Stimulated activated CD8-positive, alpha-beta memory T cell treated with anti-CD3 and anti-CD28 coated beads, Interleukin-15, amount 100 ng/mL, for 4 hours (primary cell): Measurements from ENCODE around the gene PSTPIP1.
A peak's percentile ranks its signal among the peaks of the same experiment; 100 is the strongest.
"Not testable (repeated sequence)": the region's sequence is repeated elsewhere in the genome, so short reads cannot be mapped to it uniquely, and the experiment has no call there.

Experiments
- DNase-seq, 2 donors: peaks; one replicate each; pipeline ENCODE4 v3.0.0-alpha.2; 2020; ENCODE audit warnings: low read depth in 2 of 2

PSTPIP1 gene

DNA sequence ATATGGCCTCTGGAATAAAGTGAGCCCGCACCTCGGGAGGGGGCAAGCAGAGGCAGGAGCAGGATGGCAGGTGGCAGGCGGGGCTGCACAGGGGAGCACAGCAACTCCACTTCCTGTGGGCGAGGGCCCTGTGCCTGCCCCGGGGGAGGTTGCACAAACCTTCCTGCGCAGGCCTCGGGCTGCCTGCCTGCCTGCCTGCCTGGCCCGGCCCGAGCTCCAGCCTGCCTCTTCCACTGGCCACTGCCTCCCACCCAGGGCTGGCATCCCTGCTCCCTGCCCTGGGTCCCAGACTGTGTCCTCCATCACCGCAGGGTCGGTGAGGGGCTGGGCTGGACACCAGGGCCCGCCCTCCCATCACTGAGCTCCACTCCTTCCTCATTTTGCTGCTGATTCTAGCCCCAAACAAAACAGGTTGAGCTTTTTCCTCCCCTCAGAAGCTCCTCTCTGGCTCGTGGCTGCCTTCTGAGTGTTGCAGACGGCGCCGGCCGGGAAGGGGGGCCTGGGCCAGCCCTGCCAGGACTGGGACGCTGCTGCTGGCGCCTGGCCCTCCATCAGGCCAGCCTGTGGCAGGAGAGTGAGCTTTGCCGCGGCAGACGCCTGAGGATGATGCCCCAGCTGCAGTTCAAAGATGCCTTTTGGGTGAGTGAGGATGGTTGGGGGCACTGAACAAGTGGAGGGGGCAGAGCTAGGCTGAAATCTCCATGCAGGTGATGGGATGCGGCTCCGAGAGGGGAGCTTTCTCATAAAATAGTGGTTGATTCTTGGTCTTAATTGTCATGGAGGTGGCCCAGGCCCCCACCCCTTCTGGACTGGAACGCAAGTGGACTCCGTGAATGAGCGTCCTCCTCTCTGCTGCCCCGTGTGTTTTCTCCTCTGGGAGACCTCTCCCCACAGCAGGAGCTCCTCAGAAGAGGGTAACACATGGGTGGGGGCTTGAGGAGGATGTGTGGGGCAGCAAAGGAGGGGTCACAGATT is at the start of gene PSTPIP1:
Gene PSTPIP1, plus strand, starts transcription at position 156 of the 975 bp plus-strand sequence. Its CDS starts 448 bp downstream, at position 604.
- no peak for DNase-seq

DNA sequence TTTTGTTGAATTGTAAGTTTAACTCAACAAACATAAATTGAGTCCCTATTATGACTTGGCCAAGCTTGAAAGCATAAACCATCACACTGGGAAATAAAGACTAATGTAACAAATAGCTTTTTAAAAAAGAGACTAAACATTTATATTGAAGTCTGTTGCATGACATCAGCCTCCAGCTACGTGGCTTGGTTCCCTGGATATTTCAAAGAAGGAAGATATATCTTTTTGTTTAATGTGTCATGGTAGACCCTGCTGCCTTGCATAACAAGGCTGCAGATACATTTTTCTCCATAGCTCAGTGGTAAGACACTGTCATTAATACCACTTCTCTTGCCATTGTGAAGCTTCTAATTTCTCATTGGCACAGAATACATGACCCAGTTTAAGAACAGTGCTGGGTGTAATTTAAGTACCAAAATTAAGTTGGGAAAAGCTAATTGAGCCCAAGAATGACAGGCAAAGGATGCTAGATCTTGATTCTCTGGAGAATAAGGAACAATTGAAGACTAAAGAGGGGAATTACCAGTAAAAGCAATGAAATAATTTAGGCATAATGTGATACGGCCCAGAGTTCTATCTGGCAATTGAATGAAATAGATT is 49.3 kb upstream of the PSTPIP1 start:
- no peak for DNase-seq

DNA sequence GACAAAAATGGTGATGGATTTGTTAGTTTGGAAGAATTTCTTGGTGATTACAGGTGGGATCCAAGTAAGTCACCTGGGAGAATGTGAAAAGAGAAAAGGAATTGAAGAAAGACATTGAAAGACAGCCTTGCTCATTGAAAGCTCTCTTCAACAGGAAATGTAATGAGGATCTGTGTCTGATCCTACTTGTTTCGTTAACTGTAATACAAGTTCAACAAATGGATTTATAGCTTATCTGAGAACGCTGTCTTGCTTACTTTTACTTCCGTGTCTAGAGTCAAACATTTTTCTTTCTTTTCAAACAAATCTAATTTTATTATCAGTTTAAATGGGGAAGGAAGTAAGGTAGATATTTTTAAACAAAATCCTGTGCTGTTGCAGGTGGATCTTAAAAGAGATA is 47.5 kb upstream of the PSTPIP1 start:
- no peak for DNase-seq

DNA sequence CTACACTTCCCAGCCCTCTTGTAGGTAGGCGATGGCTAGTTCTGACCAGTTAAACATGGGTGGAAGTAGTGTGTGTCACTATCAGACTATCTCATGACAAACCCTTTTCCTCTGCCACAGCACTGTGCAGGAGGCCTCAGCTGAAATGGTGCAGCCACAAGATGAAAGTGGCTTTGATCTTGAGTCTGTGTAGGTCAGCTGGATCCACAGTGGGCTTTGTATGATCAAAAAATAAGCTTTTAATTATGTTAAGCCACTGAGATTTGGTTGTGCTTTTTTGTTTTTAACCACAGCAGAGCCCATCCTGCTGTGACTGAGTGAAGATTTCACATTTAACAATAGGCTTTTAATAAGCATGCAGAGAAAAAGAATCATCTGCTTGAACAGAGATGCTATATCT is 43.7 kb upstream of the PSTPIP1 start:
- no peak for DNase-seq

DNA sequence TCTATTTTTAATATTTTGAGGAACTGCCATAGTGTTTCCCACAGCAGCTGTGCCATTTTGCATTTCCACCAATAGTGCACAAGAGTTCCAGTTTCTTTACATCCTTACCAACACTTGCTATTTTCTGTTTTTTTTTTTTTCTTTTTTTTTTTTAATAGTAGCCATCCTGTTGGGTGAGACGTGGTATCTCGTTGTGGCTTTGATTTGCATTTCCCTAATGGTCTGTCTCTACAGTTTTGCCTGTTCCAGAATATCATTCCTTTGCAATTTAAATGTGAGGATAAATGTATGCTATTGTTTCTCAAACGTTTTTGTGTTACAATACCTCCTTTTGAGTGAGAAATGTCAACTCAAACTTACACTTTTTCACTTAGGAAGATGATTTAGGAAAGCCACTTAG is 41.0 kb upstream of the PSTPIP1 start:
- no peak for DNase-seq

DNA sequence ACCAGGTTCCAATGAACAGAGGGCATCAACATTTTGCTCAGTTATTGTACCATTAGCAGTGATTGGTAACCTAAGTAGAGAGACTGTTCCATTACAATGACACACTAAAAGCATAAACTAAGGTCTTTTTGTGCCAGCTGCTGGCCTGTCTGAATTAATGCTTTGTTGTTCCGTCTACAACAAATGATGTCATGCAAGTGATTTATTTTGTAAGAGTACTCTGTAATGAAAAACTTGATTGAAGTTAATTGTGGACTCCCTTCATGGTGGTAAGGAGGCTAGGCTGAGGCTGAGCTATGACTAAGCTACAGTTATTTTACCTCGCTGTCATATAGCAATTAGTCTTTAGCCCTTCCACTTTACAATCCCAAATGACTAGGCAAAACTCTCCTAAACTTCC is 40.2 kb upstream of the PSTPIP1 start:
- DNase-seq = no peak

DNA sequence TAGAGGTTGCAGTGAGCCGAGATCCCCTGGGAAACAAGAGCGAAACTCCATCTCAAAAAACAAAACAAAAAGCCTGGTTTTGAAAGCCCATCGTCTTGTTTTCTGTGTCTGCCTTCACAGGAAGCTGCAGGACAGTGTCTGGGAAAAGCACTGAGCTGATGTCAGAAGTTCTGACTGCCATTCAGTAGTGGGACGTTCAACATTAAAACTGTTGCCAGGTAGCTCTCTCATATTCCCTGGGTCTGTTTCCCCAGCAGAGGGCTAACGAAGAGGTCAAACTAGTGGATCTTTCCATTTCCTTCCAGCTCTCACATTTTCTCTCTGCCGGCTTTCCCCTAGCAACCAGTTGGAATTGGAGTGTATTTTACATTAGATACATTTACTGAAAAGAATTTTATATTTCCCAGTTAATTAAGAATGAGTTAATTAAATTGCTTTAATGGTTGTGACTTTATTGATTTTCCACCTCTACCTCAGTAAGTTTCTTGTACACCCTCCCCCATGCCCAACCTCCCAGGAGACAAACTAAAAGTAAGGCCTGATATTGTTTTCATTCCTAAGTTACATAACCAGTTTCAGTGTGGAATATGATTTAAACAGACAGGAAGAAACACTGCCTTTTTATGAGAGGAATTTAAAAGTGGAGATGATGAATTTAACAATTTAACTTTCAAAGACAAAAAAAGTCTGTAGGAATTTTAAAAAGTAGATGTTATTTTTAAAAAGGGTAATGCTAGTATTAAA is 33.5 kb upstream of the PSTPIP1 start:
- DNase-seq = no peak

DNA sequence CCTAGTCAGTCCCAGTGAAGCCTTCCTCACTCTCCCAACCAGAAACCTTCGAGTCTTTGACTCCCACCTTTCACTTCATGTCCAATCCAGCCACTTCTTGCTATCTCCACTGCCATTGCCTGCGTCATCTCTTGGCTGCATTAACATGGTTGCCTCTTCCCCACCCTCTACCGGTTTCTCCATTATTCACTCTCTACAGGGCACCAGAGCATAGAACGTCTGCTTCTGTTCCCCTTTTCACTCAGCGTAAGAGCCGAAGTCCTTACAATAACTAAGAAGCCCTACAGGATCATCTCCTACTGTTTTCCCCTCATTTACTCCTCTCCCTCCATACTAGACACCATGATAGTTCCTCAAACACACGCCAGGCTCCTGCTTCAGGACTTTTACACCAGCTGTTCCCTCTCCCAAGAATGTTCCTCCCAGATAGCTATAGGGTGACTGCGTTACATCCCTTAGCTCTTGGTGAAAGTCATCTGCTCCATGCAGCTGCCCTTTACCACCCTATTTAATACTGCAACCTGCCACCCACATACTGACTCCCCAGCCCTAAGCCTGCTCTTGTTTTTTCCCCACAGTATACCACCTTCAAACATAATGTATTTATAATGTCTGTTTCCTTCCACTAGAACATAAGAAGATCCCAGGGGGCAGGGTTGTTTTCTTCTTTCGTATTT is 32.5 kb upstream of the PSTPIP1 start:
- DNase-seq = no peak

DNA sequence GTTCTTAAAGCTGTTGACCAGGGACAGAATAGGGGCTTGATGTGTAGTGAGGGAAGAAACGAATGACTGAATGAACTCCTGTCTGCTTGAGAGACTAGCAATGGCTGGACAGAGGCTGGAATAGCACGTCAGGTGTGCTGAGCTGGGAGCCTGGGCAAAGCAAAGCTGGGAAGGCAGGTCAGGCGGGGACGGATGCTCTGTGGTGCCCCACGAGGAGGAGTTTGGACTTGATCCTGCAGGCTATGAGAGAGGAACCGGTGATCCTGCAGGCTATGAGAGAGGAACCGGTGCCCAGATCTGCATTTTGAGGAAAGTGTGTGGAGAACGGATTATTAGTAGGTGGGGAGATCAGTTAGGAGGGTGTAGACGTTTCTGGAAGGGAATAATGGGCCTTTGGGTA is 31.3 kb upstream of the PSTPIP1 start:
- DNase-seq = no peak

DNA sequence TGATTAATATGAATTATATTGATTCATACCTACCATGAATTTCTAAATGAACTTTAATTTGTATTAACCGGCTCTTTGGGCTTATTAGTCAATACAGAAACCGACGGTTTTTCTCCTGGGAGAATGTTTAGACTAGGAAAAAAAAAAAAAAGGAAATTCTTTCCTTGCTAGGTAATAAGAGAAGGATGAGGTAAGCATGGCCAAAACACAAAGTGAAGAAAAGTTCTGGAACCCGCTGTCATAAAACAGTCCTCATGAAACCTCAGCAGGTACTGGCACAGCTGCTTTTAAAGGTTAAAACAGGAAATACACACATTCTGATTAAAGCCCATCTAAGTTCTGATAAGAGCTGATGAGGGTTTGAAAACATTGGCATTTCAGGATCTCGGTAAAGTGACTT is 30.8 kb upstream of the PSTPIP1 start:
- DNase-seq = no peak

DNA sequence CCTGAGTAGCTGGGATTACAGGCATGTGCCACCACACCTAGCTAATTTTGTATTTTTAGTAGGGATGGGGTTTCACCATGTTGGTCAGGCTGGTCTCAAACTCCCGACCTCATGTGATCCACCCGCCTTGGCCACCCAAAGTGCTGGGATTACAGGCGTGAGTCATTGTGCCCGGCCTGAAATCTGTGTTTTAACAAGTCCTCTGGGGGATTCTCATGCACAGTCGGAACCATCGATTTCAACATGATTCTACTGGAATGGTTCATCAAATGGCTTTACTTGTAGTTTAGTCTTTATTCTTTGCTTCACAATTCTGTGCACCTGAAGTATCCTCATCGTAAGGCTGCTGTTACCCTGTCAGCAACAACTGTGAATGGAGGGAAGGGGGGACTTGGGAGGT is 28.9 kb upstream of the PSTPIP1 start:
- not testable (repeated sequence) for DNase-seq

DNA sequence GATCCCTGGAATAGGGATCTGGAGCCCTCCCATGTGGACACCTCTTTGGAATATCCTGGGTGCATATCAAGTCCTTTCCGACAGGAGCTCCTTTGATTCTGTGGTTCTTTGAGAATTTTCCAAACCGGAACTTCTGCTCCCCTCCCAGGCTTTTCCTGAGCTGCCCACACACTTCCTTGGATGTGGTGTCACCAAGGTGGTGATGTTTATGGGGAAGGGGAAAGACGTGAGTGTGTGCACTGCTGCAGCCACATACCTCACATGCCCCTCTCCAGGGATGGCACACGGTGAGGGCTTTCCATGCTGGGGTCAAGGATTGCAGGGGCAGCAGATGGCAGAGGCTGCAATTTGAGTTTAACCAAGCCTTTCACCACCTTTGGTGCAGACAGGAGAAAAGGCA is 27.9 kb upstream of the PSTPIP1 start:
- DNase-seq = no peak

DNA sequence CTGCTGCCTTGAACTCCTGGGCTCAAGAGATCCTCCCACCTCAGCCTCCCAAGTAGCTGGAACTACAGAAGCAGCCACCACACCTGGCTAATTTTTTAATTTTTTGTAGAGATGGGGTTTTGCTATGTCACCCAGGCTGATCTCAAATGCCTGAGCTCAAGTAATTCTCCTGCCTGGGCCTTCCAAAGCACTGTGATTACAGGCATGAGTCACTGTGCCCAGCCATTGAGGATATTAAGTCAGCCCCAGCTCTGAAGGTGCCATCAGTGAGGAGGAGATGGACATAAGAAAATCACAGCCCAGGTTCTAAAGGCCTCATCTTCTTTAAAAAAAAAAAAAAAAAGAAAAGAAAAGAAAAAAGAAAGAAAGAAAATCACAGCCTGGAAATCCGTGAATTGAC is 26.6 kb upstream of the PSTPIP1 start:
- DNase-seq = no peak

DNA sequence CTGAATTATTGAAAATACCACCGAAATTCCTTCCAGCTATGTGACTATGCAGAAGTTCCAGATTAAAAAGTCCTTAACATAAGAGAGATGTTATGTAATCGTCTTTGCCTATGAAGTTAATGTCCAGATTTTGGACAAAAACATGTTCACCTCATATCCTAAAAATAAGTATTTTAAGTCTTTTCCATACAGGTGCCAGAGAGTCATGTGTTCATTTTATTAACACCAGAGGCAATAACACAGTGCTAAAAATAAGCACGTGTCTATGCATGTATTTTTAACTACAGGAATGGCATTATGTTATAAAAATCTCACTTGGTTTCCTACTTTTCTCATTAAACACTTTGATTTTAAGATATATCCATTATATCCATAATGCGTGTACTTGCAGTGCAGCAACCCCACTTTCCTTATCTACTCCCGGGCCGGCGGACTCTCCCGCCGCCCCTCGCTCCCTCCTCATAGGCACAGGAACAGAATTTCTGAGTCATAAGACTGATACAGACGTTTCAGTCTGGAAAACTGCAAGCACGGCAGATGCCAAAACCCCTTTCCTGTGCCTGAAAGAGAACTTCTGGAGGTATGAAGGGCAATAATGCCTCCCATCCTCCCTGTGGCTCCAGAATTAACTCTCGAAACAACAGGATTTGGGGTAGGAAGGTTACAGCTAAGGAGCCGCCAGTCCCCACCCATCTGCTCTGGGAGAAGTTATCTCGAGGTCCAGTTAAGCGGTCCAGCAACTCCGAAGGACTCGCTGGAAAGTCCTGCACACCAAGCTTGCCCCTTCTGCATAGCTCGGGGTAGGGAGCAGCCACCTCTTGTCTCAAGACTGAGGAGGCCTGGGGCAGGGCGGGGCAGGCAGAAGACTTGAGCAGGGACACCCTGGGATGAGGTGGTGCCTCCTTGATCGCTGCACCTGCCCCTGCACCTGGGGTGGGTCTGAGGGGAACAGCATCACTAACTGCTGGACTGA is 22.3 kb upstream of the PSTPIP1 start:
- no peak for DNase-seq

DNA sequence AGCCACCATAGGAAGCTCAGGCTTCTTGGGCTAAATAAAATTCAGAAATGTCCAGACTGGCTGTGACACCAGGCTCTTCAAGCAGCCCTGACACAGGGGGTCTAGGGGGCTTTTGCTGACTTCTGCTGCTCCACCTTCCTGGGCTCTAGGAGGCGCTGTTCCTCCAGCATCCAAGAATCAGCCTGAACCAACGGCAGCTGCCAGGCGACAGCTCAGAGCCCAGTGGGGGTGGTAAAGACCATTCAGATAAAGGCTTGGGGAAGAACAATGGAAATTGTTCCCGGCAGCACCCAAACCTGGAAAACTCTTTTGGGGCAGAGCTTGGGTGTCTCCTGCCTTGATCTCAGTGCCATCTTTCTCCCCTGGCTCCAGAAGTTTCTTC is 21.6 kb upstream of the PSTPIP1 start:
- DNase-seq = peak in 1 of 2 donors; percentile 55

DNA sequence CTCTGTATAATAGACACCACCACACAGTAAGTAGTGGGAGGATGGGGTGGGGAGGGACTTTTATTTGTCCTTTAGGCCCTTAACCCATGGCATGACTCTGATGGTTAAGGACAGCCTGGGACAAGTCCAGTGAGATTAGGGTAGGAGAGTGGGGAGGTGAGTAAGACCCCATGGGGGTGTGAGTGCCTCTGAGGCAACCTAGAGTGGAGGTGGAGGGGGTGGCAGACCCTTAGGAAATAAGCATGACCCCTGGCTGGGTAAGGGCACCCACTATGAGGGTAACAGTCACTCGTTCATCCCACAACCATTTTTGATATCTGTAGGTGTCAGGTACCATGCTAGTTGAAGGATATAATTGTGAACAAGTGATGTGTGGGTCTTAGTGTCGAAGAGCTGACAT is 21.0 kb upstream of the PSTPIP1 start:
- DNase-seq = no peak

DNA sequence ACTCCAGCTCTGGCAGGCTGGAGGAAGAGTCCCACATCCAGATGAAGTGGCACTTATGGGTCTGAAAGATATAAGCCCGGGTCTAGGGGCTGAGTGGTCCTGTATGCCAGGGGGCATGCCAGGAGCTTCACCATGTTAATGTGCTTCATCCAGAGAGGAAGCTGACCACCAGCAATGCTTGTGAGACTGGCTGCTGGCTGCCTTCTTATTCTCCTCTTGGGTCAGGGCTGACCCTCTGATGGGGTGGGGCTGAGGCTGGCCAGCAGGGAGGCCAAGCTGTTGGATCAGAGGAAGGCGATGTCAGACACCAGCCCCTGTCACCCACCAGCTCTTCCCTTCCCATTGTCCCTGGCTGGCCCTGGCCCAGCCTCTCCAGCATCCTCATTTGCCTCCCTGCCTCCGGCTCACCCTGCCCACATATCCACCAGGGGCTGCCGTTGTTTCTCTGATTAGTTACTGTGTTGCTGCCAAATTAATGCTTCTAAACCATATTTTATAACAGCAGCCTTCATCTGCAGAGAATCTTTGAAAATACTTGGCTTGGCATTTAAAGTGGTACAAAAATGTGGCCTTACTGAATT is 20.4 kb upstream of the PSTPIP1 start:
- no peak for DNase-seq

DNA sequence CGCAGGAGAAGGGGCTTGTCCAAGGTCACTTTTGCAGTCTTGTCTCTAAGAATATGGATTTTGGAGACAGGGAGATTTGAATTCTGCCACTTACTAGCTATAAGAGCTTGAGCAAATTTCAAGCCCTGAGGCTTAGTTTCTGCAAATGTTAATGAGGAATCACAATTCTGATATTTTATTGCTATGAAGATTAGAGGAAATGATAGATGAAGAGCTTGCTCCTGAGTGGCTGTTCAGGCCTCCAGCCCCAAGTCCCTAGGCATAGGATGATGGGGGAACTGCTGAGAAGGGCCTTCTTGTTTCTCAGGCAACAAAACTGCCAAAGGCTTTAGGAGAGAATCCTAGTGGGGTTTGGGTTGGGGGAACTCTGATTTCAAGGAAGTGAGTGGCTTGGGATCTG is 18.8 kb upstream of the PSTPIP1 start:
- DNase-seq = no peak

DNA sequence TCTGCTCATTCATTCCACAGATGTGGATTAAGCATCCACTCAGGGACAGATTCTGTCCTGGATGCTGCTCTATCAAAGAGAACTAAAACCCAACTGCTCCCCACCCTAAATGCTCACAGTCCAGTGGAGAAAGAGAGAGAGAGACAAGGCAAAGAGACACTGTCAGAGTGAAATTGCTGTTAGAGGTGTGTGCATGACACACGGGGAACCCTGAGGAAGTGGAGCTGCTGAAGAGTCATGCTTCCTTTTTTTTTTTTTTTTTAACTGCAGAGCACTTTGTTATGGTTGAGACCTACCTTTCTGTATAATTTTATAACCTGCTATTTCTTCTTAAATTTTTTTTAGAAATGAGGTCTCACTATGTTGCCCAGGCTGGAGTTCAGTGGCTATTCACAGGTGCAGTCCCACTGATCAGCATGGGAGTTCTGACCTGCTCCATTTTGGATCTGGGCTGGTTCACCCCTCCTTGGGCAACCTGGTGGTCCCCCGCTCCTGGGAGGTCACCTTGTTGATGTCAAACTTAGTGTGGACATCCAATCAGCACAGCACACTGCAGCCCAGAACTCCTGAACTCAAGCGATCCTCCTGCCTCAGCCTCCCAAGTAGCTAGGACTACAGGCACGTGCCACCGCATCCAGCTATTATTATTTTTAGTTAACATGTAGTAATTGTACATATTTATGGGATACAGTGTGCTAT is 18.2 kb upstream of the PSTPIP1 start:
- no peak for DNase-seq
